GM21360 (cell line): ENCODE measurements around the gene PRRX2.
"Not testable (repeated sequence)": the region's sequence is repeated elsewhere in the genome, so short reads cannot be mapped to it uniquely, and the experiment has no call there.

Experiments
- ATAC-seq: cut with Tn5 transposase; IDR thresholded peaks from one replicate; pipeline ENCODE4 v1.9.1; 2021; ENCODE audit warnings: mild to moderate bottlenecking, moderate library complexity; ENCODE audit not compliant: unreplicated experiment

Gene PRRX2

DNA sequence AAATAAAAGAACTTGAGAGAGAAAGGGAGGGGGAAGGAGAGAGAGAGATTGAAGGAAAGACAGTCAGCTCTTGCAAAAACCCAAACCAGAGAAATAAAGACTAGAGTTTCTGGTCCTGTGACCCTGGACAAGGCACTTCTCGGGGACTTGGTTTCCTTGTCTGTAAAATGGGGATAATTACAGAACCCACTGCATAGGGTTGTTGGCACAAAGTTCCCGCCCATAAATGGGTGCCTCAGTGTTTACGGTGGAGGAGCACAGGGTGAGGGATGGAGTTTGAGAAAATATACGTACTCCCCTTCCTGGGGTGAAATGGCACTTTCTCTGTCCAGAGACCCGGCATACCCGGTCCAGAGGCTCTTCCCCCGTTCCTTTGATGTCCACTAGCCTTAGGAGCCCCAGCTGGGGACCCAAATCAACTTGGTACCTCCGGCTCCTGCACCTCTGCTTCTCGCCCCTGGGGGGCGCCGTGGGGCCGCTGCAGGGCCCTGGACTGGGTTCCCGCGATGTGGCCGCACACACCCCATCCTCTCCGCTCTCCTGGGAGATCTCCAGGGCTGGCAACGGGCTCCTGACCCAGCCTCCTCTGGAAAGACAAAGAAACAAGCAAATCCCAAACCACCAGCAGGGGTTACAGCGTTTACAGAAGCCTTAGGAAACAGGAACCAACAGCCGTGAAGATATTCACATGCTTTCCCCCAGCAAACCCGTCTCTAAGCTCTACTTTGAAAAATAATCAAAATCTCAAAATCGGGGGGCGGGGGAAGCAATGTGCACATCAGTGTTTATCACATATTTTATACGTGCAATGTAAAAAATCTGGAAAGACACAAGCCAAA lies 61.1 kb downstream of the PRRX2 start:
- no peak for ATAC-seq

- no peak for ATAC-seq
These were observed 63.3 kb downstream of the PRRX2 start for GRCh38 chr9:129728744-129729143.

GRCh38 chr9:129731477-129732085 lies 66.1 kb downstream of the PRRX2 start:
- ATAC-seq = no peak

DNA sequence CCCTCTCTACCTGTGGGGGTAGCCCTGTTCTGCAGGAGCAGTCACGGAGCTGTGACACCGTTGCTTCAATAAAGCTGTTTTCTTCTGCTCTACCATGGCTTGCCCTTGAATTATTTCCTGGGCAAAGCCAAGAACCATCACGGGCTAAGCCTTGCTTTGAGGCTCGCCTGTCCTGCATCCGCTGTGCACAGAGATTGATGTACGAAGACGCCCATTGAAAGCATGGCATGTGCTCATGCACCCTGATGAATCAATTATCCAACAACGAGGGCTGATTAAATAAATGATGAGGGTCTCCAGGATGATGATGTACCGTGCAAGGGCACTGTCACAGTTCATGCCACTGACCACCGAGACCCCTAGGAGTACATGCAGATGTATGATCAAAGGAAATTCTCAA lies 66.7 kb downstream of the PRRX2 start:
- no peak for ATAC-seq

DNA sequence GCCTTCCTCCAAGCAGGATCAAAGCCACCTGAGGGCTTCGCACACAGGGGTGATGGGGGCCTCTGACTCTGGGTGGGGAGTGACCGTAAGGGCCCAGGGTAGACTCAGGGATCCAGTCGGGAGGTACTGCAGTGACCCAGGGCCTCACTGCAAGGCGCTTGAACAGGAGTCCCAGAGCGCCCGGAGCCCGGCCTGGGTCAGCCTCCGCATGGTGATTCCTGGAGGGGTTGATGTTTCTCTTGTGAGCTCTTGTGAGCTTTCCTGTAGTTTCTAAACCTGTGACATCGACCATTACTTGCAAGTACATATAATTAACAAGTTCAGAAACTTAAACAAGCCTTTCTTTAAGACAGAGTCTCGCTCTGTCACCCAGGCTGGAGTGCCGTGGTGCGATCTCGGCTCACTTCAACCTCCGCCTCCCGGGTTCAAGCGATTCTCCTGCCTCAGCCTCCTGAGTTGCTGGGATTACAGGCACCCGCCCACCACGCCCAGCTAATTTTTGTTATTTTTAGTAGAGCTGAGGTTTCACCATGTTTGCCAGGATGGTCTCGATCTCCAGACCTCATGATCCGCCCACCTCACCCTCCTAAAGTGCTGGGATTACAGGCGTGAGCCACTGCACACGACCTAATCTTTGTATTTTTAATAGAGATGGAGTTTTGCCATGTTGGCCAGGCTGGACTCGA lies 67.6 kb downstream of the PRRX2 start:
- no peak for ATAC-seq

GRCh38 chr9:129733632-129733953 lies 68.1 kb downstream of the PRRX2 start:
- ATAC-seq = no peak

- ATAC-seq = no peak
These were observed 70.1 kb downstream of the PRRX2 start for GRCh38 chr9:129735546-129735945.

DNA sequence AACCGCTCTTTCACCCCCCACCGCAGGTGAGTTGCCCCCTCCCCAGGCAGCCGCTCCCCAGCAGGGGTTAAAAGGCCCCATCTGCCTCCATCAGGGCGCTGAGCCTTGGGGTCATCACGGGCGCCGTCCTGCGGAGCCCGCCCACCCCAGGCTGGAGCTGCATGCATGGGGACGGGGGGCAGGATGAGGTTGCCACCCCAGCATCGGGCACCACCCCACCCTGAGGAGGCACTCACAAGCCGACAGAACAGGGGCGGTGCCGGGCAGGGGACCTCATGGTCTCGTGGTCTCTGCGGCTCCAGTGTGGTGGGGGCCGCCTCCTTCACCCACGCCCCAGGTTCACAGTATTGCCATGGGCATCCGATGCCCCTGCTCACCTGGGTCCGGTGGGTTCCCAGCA lies 70.9 kb downstream of the PRRX2 start:
- no peak for ATAC-seq

GRCh38 chr9:129737479-129738274 lies 72.2 kb downstream of the PRRX2 start:
- peak; percentile 63 for ATAC-seq

DNA sequence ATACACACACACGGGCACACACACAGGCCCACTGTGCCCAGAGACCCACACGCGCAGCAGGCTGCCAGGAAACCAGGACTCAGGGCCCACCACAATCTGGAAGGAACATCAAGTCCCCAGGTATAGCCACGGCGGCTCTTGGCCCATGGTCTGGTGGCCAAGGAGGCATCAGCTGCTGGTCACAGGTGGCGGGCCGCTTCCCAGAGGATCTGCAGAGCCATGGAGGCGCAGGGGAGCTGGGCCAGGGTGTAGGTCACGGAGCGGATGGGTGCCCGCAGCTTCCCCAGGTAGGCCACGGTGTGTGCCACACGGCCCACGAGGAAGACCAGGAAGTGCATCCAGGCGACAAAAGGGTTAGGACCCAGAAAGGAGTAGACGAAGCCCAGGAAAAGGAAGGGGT lies 74.0 kb downstream of the PRRX2 start:
- ATAC-seq = no peak

DNA sequence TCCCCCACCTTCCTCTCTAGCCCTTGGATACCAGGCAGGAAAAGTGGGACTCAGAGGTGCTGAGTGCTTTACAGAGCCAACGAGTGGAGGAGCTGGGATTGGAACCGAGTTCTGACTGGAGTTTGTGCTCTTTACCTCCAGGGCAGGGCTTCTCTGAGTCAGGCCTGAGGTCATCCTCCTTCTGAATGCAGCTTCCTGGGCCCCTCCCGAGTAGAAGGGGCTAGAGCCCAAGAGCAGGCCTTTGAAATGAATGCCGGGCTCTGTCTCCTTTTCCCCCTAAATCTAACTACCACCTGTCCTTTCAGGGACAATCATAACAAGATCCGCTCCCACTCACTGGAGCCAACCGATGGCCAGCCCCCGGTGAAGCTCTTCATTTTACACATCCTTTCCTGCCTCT lies 74.7 kb downstream of the PRRX2 start:
- ATAC-seq = no peak

DNA sequence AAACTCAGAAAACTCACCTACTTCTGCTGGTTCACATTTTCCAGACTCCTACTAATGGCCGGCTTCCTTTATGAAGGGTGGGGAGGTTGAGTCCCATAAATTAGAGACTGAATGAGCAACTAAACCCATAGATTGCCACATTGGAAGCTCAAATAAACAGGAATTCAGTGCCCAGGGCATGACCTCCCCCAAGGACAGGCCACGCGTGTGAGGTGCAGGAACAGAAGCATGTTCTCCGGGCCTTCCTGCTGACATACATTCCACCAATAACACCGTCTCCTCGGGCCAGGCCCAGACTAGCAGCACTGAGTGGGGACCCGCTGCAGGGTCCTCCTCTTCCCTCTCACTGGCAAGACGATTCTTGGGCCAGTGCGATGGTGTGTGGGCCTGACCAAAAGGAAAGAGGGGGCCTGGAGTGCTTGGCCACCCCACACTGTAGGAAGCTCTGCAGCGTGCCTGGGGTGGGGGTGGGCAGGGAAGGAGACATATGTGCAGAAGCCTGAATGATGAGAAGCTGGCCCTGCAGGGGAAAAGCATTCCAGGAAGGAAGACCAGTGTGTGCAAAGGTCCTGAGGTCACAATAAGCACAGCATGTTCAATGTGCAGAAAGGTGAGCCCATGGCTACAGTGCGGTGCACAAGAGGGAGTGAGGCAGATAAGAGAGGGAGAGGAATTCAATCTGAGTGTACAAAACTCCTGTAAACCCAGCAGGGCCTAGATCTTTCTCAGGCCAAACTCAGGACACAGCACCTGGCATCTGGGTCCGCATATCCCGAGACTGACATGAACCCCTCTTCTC lies 75.4 kb downstream of the PRRX2 start:
- no peak for ATAC-seq

- ATAC-seq = no peak
These were observed 79.8 kb downstream of the PRRX2 start for GRCh38 chr9:129745200-129745599.

GRCh38 chr9:129746092-129746777 lies 80.8 kb downstream of the PRRX2 start:
- ATAC-seq = no peak

DNA sequence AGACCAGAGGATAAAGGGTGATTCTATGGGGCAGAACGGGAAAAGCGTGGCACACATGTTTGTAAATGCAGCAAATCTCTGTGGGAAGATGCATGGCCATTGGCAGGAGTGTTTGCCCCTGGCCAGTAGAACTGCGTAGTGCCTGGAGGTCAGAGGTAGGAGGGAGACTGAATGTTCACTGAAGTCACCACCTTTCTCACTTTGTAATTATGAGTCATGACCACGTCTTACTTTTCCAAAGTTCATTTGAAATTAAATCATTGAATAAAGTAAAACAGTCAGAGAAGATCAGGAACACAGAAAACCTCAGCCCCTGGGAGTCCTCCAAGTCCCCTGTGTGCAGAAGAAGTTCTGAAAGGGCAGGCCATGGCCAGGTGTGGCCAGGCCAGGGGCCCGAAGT lies 82.8 kb downstream of the PRRX2 start:
- ATAC-seq = no peak

DNA sequence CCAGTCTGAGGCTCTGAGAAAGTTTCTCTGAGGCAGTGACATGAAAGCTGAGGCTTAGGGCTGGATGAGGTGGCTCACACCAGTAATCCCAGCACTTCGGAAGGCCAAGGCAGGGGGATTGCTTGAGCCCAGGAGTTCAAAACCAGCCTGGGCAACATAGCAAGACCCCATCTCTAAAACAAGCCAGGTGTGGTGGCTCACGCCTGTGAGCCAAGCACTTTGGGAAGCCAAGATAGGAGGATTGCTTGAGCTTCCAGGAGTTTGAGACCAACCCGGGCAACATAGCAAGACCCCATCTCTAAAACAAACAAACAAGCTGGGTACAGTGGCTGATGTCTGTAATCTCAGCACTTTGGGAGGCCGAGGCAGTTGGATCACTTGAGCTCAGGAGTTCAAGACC lies 83.6 kb downstream of the PRRX2 start:
- not testable (repeated sequence) for ATAC-seq

GRCh38 chr9:129749575-129749974 lies 84.1 kb downstream of the PRRX2 start:
- no peak for ATAC-seq

DNA sequence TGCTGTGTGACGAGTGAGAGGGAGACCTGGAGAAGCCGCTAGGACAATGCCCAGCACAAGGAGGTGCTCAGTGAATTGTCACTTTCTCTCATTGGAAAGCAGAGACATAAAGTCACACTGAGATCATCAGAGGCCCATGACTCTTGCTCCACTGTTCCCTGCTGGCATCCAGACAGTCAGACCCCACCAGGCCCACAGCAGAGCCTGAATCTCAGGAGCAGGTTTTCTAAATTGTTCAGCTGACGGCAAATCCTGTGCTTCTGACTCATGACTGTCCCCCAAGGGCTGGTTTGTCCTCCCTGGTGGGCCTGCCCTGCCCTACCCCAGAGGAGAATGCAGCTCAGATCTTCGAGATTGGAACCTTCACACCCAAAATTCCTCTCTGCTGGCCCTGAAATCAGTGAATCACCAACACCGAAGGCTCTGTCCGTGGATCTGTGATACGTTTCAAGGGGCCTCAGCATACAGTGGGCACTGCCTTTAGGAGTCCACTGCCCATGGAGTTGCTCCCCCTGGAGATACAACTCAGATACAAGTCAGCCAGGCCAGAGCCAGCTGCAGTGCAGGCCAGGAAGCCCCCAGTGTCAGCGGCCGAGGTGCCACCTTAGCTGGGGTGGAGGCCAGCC lies 84.7 kb downstream of the PRRX2 start:
- ATAC-seq = no peak
